Neuronal stem cell (in vitro differentiated cells): ENCODE data around the gene CBR3.
A peak's percentile ranks its signal among the peaks of the same experiment; 100 is the strongest.

Experiments
- DNase-seq: peaks from one replicate; pipeline ENCODE4 v3.0.0-alpha.2; 2013; ENCODE audit warnings: low spot score
- H2AFZ ChIP-seq: one replicate; pipeline ENCODE4 v1.6.1; 2013; ENCODE audit warnings: mild to moderate bottlenecking, low read length, inconsistent platforms
- H2AK5ac ChIP-seq: 2 replicates; pipeline ENCODE4 v1.6.1; 2013; ENCODE audit warnings: low read depth, mild to moderate bottlenecking, inconsistent platforms, low read length, moderate library complexity, mixed read lengths
- H2BK120ac ChIP-seq: 2 replicates; pipeline ENCODE4 v1.6.1; 2013; ENCODE audit warnings: low read depth, mild to moderate bottlenecking, inconsistent platforms, low read length, moderate library complexity, mixed read lengths
- H2BK12ac ChIP-seq: one replicate; pipeline ENCODE4 v1.6.1; 2013; ENCODE audit warnings: low read length, inconsistent platforms
- H2BK15ac ChIP-seq: 2 replicates; pipeline ENCODE4 v1.6.1; 2013; ENCODE audit warnings: mild to moderate bottlenecking, low read length, inconsistent platforms, mixed read lengths
- H2BK5ac ChIP-seq: one replicate; pipeline ENCODE4 v1.6.1; 2013; ENCODE audit warnings: inconsistent platforms, mild to moderate bottlenecking, low read length, moderate library complexity
- H3K14ac ChIP-seq: one replicate; pipeline ENCODE4 v1.6.1; 2013; ENCODE audit warnings: low read length, inconsistent platforms
- H3K18ac ChIP-seq: 2 replicates; pipeline ENCODE4 v1.6.1; 2013; ENCODE audit warnings: low read length, inconsistent platforms
- H3K23ac ChIP-seq: 2 replicates; pipeline ENCODE4 v1.6.1; 2013; ENCODE audit warnings: low read depth, mild to moderate bottlenecking, mixed read lengths, low read length, inconsistent platforms; ENCODE audit not compliant: poor library complexity
- H3K27ac ChIP-seq: replicated peaks from 3 replicates; pipeline ENCODE4 v1.5.1; 2013; ENCODE audit warnings: low read length, inconsistent platforms
- H3K27me3 ChIP-seq, 3 experiments: 2 replicates each; pipeline ENCODE4 v1.6.1; 2013; ENCODE audit warnings: low read length in 3 of 3, mild to moderate bottlenecking in 2 of 3, inconsistent platforms in 1 of 3, low read depth in 1 of 3, mixed read lengths in 1 of 3, moderate library complexity in 1 of 3; ENCODE audit not compliant: control insufficient read depth in 3 of 3, insufficient read depth in 3 of 3
- H3K36me3 ChIP-seq, 2 donors: replicated peaks in 1 of 2; 2 replicates each; pipeline ENCODE4 v1.6.1; 2013; ENCODE audit warnings: low read length in 2 of 2; ENCODE audit not compliant: control insufficient read depth in 2 of 2, insufficient read depth in 2 of 2
- H3K4ac ChIP-seq: 2 replicates; pipeline ENCODE4 v1.6.1; 2013; ENCODE audit warnings: inconsistent platforms, mild to moderate bottlenecking, low read length, moderate library complexity
- H3K4me1 ChIP-seq, 2 donors: 1 replicate in 1 of 2; 2 replicates in 1 of 2; pipeline ENCODE4 v1.6.1; 2013; ENCODE audit warnings: low read length in 2 of 2, low read depth in 1 of 2; ENCODE audit not compliant: control insufficient read depth in 2 of 2, insufficient read depth in 1 of 2
- H3K4me2 ChIP-seq: one replicate; pipeline ENCODE4 v1.6.1; 2013; ENCODE audit warnings: mild to moderate bottlenecking, low read length, inconsistent platforms; ENCODE audit not compliant: insufficient read depth, poor library complexity, severe bottlenecking
- H3K4me3 ChIP-seq, 2 donors: 2 replicates each; pipeline ENCODE4 v1.5.1; 2013; ENCODE audit warnings: low read length in 2 of 2, mild to moderate bottlenecking in 2 of 2, inconsistent platforms in 1 of 2, moderate library complexity in 1 of 2
- H3K79me1 ChIP-seq: one replicate; pipeline ENCODE4 v1.6.1; 2013; ENCODE audit warnings: low read depth, mild to moderate bottlenecking, inconsistent platforms, low read length, moderate library complexity
- H3K9ac ChIP-seq: one replicate; pipeline ENCODE4 v1.6.1; 2013; ENCODE audit warnings: mild to moderate bottlenecking, low read depth, low read length, inconsistent platforms; ENCODE audit not compliant: poor library complexity
- H3K9me3 ChIP-seq, 2 donors: replicated peaks in 1 of 2; 2 replicates each; pipeline versions ENCODE3 to v1.6.1; 2013; ENCODE audit warnings: low read length in 2 of 2, mild to moderate bottlenecking in 2 of 2, inconsistent platforms in 1 of 2, low read depth in 1 of 2, mixed read lengths in 1 of 2, moderate library complexity in 1 of 2; ENCODE audit not compliant: control insufficient read depth in 2 of 2, insufficient read depth in 1 of 2
- H4K8ac ChIP-seq: one replicate; pipeline ENCODE4 v1.6.1; 2013; ENCODE audit warnings: low read depth, mild to moderate bottlenecking, inconsistent platforms, low read length, moderate library complexity
- H4K91ac ChIP-seq: one replicate; pipeline ENCODE4 v1.6.1; 2013; ENCODE audit warnings: low read length, low read depth, mild to moderate bottlenecking, inconsistent platforms; ENCODE audit not compliant: poor library complexity
- WGBS, 2 donors: extraction: QIAGEN DNeasy Blood & Tissue Kit; methylation state at CpG; one replicate each; pipeline ENCODE4 v1.1.7; 2013; ENCODE audit warnings: missing lambda C conversion rate in 2 of 2, mixed read lengths in 1 of 2; ENCODE audit not compliant: insufficient read length in 2 of 2, insufficient replicate concordance in 1 of 2; ENCODE audit errors: extremely low coverage in 2 of 2; 5-methylcytosine and 5-hydroxymethylcytosine counted together

CBR3 gene

DNA sequence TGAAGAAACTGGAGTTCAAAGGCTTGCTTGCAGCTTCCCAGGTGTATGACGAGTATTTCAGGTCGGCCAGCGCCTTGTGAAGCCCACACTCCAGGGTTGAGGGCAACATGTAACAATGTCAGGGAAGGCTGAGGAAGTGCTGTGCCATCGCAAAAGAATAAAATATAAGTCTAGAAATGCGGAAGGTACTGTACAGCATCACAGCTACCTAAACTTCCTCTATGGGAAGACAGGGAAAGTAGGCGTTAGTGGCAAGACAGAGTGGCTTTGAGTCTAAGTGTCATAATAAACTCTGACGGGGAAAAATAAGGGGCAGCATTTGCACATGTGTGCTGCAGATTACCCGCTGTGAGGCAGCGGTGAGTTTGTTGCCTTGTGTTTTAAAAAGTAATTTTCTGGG, 50.6 kb downstream of the CBR3 start:
- H3K4me2 ChIP-seq, result no peak overlapping the region
- no peak overlapping the region for H3K14ac ChIP-seq
- peaks cover 0 to 3% of the 10 kb centered on the region in 2 donors for H3K36me3 ChIP-seq
- H2BK12ac ChIP-seq, result no peak overlapping the region
- DNase-seq, result no peak
- H3K4ac ChIP-seq, result no peak overlapping the region
- H3K18ac ChIP-seq, result no peak overlapping the region
- no peak overlapping the region for H4K8ac ChIP-seq
- WGBS, 2 donors, result no CpG with 5 or more reads among the region's 9 CpGs
- H4K91ac ChIP-seq, result no peak overlapping the region
- H3K23ac ChIP-seq, result no peak overlapping the region
- no peak overlapping the region for H3K27ac ChIP-seq
- H2AK5ac ChIP-seq, result no peak overlapping the region
- no peaks in the 10 kb centered on the region for H3K79me1 ChIP-seq
- no peak overlapping the region for H3K4me3 ChIP-seq
- H2AFZ ChIP-seq, result no peak overlapping the region
- H3K4me1 ChIP-seq, result peaks cover 6 to 11% of the 10 kb centered on the region in 2 donors
- H3K27me3 ChIP-seq, result no peaks in the 10 kb centered on the region
- H2BK15ac ChIP-seq, result no peak overlapping the region
- no peak overlapping the region for H2BK5ac ChIP-seq
- H2BK120ac ChIP-seq, result no peak overlapping the region
- no peak overlapping the region for H3K9ac ChIP-seq
- peaks cover 0 to 1% of the 10 kb centered on the region in 2 donors for H3K9me3 ChIP-seq

DNA sequence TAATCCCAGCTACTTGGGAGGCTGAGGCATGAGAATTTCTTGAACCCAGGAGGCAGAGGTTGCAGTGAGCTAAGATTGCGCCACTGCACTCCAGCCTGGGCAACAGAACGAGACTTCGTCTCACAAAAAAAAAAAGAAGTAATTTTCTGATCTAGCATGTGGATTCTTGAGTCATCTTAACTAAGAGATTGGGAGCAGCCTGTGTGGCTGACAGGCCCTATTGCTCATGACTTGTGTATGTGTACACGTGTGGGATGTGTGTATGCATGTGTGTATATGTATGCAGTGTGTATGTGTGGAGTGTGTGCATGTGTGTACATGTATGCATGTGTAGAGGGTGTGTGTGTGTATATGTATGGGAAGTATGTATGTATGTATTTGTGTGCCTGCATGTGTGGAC, 51.2 kb downstream of the CBR3 start:
- no peak overlapping the region for H3K23ac ChIP-seq
- H2BK5ac ChIP-seq, result no peak overlapping the region
- H4K91ac ChIP-seq, result no peak overlapping the region
- H3K4me2 ChIP-seq, result no peak overlapping the region
- H3K27me3 ChIP-seq, result no peaks in the 10 kb centered on the region
- no peak overlapping the region for H3K27ac ChIP-seq
- no peak overlapping the region for H2BK12ac ChIP-seq
- no peak overlapping the region for H3K9ac ChIP-seq
- H3K79me1 ChIP-seq, result no peaks in the 10 kb centered on the region
- no peak overlapping the region for H3K4ac ChIP-seq
- H4K8ac ChIP-seq, result no peak overlapping the region
- no peak overlapping the region for H3K14ac ChIP-seq
- H2BK15ac ChIP-seq, result no peak overlapping the region
- WGBS, 2 donors, result no CpG with 5 or more reads among the region's 4 CpGs
- H2AK5ac ChIP-seq, result no peak overlapping the region
- no peak overlapping the region for H3K4me3 ChIP-seq
- H3K36me3 ChIP-seq, result peaks cover 0 to 3% of the 10 kb centered on the region in 2 donors
- no peak overlapping the region for H2AFZ ChIP-seq
- peaks cover 6 to 11% of the 10 kb centered on the region in 2 donors for H3K4me1 ChIP-seq
- no peak for DNase-seq
- H2BK120ac ChIP-seq, result no peak overlapping the region
- no peak overlapping the region for H3K18ac ChIP-seq
- peaks cover 0 to 1% of the 10 kb centered on the region in 2 donors for H3K9me3 ChIP-seq

DNA sequence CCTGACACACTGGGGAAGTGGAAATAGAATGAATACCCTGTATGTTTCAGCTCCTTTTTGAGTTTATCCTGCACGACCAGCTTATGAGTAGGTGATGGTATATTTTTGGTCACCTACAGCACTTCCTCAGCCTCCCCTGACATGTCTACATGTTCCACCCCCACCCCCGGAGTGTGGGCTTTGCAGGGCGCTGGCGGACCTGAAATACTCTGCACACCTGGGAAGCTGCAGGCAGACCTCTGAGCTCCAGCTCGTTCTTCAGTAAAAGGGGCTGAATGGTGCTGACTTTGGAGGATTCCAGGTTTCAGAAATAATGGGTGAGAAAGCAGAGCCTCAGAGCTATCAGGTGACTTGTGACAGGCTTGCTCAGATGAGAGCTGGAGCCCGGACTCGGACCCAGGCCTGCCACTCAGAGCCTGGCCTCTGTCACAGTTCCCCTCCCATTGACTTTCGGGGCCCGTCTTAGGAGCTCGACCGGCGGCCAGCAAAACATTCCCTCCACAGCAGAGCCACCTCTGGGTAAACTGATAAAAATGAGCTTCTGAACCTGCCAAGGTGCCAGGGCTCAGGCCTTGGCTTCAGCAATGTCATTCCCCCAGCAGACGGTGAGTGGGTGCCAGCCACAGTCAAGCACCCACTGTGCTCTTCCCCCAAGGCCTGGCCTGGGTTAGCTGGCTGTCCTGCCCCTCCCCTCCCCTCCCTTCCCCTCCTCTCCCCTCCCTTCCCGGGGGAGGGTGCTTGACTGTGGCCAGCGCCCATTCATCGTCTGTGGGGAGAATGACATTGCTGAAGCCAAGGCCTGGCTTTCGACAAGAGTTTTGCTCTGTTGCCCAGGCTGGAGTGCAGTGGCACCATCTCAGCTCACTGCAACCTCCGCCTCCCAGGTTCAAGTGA, 51.9 kb downstream of the CBR3 start:
- H3K4me1 ChIP-seq, result peaks cover 6 to 11% of the 10 kb centered on the region in 2 donors
- no peak overlapping the region for H3K4me2 ChIP-seq
- peaks cover 0 to 1% of the 10 kb centered on the region in 2 donors for H3K9me3 ChIP-seq
- H3K36me3 ChIP-seq, result peaks cover 0 to 3% of the 10 kb centered on the region in 2 donors
- H2BK120ac ChIP-seq, result no peak overlapping the region
- H3K27me3 ChIP-seq, result no peaks in the 10 kb centered on the region
- no peak for DNase-seq
- H3K14ac ChIP-seq, result no peak overlapping the region
- no peak overlapping the region for H2AK5ac ChIP-seq
- no peak overlapping the region for H4K8ac ChIP-seq
- peak overlapping the region; percentile 52 for H3K18ac ChIP-seq
- H3K23ac ChIP-seq, result peak overlapping the region; percentile 59
- no peak overlapping the region for H3K4ac ChIP-seq
- no peak overlapping the region for H2AFZ ChIP-seq
- H4K91ac ChIP-seq, result no peak overlapping the region
- no peak overlapping the region for H2BK5ac ChIP-seq
- H3K79me1 ChIP-seq, result no peaks in the 10 kb centered on the region
- no peak overlapping the region for H2BK12ac ChIP-seq
- no peak overlapping the region for H3K4me3 ChIP-seq
- no peak overlapping the region for H2BK15ac ChIP-seq
- WGBS, 2 donors, result no CpG with 5 or more reads among the region's 18 CpGs
- no peak overlapping the region for H3K9ac ChIP-seq
- H3K27ac ChIP-seq, result no peak overlapping the region

DNA sequence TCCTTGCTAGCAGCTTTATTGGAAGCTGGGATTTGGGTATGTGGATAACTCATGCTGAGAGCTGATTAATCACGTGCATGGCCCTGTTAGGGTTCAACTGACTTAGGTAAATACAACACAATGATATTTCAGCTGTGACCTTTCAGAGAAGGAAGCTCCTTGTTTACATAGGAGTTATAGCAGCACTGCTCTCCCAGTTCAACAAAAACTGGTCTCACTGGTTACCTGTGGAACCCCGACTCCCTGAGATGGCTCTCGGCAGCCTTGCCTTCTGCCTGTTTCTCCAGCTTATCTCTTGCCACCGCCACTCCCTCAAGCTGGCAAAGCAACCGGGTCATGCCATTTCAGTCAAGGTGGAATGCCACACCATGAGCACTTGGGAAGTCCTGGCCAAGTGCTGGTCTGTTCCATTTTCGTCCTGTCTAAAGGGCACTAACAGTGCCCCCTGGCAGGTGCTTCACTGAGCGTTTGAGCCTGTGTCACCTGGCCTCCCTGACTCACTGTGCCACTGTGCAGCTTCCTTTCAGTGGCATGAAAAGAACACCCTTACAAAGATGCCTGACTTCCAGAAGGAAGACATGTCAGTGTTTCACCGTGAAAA, 53.3 kb downstream of the CBR3 start:
- Histone ChIP-seq H4K91ac (no peak overlapping the region), H2AK5ac (no peak overlapping the region), H2BK120ac (no peak overlapping the region), H4K8ac (no peak overlapping the region), H3K27ac (no peak overlapping the region), H3K4ac (no peak overlapping the region), H3K4me3 (no peak overlapping the region), H3K18ac (no peak overlapping the region), H2BK5ac (no peak overlapping the region), H3K14ac (no peak overlapping the region), H3K9ac (no peak overlapping the region), H3K79me1 (no peaks in the 10 kb centered on the region), H3K36me3 (peaks cover 0 to 3% of the 10 kb centered on the region in 2 donors), H2BK15ac (no peak overlapping the region), H2BK12ac (no peak overlapping the region), H3K23ac (no peak overlapping the region), H2AFZ (no peak overlapping the region), H3K4me1 (peaks cover 6 to 11% of the 10 kb centered on the region in 2 donors), H3K4me2 (no peak overlapping the region), H3K9me3 (peaks cover 0 to 1% of the 10 kb centered on the region in 2 donors), H3K27me3 (no peaks in the 10 kb centered on the region)
- WGBS, 2 donors, result no CpG with 5 or more reads among the region's 8 CpGs
- DNase-seq, result no peak
